ENCODE results near the gene RPL36.

The RPL36 gene

DNA sequence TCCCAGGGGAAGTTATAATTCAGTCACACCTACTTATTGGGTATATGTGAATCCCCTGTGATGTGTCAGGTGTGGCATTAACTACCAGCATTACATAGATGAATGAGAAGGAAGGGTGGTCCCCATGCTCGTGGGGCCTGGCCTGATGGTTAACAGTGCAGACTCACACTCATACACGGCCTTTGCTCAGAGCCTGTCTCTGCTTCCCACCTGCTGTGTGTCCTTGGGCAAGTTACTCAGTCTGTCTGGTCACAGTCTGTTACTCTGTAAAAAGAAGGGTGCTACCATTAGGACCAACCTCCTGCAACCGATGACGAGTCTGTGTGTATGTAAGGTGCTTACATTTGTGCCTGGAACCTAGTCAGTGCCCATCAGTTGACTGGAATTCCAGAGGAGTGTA is 43.4 kb upstream of the RPL36 start:
- TF ChIP-seq TOX (CRISPR knock-in tag; IDR thresholded peaks at IDR 0.05; ENCODE audit: borderline replicate concordance) (no peak), ISL1 (CRISPR knock-in tag; IDR thresholded peaks at IDR 0.05) (no peak), SNAI2 (CRISPR knock-in tag; IDR thresholded peaks at IDR 0.05) (no peak), ZC3H10 (CRISPR knock-in tag; IDR thresholded peaks at IDR 0.05) (no peak), ZFP3 (CRISPR knock-in tag; IDR thresholded peaks at IDR 0.05) (no peak), CSDC2 (CRISPR knock-in tag; IDR thresholded peaks at IDR 0.05) (no peak), PPARA (CRISPR knock-in tag; IDR thresholded peaks at IDR 0.05; ENCODE audit: borderline replicate concordance) (no peak), TCF4 (CRISPR knock-in tag; IDR thresholded peaks at IDR 0.05; ENCODE audit: borderline replicate concordance) (no peak)
- TF ChIP-seq, protein P1, sequence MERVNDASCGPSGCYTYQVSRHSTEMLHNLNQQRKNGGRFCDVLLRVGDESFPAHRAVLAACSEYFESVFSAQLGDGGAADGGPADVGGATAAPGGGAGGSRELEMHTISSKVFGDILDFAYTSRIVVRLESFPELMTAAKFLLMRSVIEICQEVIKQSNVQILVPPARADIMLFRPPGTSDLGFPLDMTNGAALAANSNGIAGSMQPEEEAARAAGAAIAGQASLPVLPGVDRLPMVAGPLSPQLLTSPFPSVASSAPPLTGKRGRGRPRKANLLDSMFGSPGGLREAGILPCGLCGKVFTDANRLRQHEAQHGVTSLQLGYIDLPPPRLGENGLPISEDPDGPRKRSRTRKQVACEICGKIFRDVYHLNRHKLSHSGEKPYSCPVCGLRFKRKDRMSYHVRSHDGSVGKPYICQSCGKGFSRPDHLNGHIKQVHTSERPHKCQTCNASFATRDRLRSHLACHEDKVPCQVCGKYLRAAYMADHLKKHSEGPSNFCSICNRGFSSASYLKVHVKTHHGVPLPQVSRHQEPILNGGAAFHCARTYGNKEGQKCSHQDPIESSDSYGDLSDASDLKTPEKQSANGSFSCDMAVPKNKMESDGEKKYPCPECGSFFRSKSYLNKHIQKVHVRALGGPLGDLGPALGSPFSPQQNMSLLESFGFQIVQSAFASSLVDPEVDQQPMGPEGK (CRISPR knock-in tag; IDR thresholded peaks at IDR 0.05; ENCODE audit: borderline replicate concordance) = no peak
- TF ChIP-seq, protein P2, sequence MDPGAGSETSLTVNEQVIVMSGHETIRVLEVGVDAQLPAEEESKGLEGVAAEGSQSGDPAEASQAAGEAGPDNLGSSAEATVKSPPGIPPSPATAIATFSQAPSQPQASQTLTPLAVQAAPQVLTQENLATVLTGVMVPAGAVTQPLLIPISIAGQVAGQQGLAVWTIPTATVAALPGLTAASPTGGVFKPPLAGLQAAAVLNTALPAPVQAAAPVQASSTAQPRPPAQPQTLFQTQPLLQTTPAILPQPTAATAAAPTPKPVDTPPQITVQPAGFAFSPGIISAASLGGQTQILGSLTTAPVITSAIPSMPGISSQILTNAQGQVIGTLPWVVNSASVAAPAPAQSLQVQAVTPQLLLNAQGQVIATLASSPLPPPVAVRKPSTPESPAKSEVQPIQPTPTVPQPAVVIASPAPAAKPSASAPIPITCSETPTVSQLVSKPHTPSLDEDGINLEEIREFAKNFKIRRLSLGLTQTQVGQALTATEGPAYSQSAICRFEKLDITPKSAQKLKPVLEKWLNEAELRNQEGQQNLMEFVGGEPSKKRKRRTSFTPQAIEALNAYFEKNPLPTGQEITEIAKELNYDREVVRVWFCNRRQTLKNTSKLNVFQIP (CRISPR knock-in tag; IDR thresholded peaks at IDR 0.05; ENCODE audit: borderline replicate concordance, low read depth) = no peak
- no peak for ATAC-seq

DNA sequence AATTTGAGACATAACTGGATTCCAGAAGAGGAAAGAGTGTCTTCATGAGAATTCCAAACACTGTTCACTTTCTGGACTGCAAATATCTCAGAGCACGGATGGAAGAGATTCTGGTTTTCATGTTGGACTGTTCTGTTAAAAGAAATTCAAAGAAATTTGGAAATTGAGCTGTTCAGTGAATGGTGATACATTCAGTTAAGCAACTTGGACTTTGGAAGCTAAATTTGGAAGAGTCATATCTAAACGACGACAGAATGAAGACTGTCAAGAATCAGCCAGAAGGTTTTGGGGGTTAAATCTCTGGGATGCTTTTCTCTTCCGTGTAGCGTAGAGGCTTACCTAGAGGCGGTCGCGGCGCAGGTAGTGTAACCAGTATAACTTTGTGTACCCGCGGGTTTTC is 41.6 kb upstream of the RPL36 start:
- no peak for TF ChIP-seq GLIS3 (CRISPR knock-in tag; IDR thresholded peaks at IDR 0.05)
- no peak for TF ChIP-seq SNAI2 (CRISPR knock-in tag; IDR thresholded peaks at IDR 0.05)
- no peak for TF ChIP-seq TOX (CRISPR knock-in tag; IDR thresholded peaks at IDR 0.05; ENCODE audit: borderline replicate concordance)
- TF ChIP-seq ZNF70 (CRISPR knock-in tag; IDR thresholded peaks at IDR 0.05) = no peak
- TF ChIP-seq CSRNP3 (CRISPR knock-in tag; IDR thresholded peaks at IDR 0.05) = no peak
- no peak for TF ChIP-seq ESRRG (CRISPR knock-in tag; IDR thresholded peaks at IDR 0.05)
- no peak for TF ChIP-seq ZNF8 (CRISPR knock-in tag; IDR thresholded peaks at IDR 0.05)

DNA sequence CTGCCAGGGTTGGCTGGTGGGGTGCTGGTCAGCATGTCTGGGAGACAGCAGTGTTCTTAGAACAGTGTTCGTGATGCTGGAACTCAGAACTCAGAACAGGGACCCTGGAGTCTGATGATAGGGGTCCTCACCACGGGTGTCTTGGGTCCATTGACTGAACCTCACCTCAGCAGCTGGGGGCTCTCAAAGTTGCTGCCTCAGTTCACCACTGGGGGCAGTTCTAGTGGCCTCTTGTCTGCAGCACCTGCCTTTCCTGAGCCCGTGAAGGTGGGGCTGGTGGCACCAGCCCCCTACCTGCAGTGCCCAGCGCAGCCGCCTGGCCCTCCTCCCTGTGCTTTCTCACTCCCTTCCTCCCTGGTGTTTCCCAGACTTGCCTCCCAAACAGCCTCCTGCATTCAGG is 38.7 kb upstream of the RPL36 start:
- TF ChIP-seq OSR1 (CRISPR knock-in tag; IDR thresholded peaks at IDR 0.05) (no peak), TCF4 (CRISPR knock-in tag; IDR thresholded peaks at IDR 0.05; ENCODE audit: borderline replicate concordance) (no peak), CSDC2 (CRISPR knock-in tag; IDR thresholded peaks at IDR 0.05) (no peak), RARB (CRISPR knock-in tag; IDR thresholded peaks at IDR 0.05) (no peak), ZNF8 (CRISPR knock-in tag; IDR thresholded peaks at IDR 0.05) (no peak), ISL1 (CRISPR knock-in tag; IDR thresholded peaks at IDR 0.05) (no peak), CSRNP3 (CRISPR knock-in tag; IDR thresholded peaks at IDR 0.05) (no peak), SNAI2 (CRISPR knock-in tag; IDR thresholded peaks at IDR 0.05) (no peak), ZNF565 (CRISPR knock-in tag; conservative IDR thresholded peaks at IDR 0.05; ENCODE audit: low read depth) (no peak), PPARA (CRISPR knock-in tag; IDR thresholded peaks at IDR 0.05; ENCODE audit: borderline replicate concordance) (no peak)
- TF ChIP-seq, protein P3, sequence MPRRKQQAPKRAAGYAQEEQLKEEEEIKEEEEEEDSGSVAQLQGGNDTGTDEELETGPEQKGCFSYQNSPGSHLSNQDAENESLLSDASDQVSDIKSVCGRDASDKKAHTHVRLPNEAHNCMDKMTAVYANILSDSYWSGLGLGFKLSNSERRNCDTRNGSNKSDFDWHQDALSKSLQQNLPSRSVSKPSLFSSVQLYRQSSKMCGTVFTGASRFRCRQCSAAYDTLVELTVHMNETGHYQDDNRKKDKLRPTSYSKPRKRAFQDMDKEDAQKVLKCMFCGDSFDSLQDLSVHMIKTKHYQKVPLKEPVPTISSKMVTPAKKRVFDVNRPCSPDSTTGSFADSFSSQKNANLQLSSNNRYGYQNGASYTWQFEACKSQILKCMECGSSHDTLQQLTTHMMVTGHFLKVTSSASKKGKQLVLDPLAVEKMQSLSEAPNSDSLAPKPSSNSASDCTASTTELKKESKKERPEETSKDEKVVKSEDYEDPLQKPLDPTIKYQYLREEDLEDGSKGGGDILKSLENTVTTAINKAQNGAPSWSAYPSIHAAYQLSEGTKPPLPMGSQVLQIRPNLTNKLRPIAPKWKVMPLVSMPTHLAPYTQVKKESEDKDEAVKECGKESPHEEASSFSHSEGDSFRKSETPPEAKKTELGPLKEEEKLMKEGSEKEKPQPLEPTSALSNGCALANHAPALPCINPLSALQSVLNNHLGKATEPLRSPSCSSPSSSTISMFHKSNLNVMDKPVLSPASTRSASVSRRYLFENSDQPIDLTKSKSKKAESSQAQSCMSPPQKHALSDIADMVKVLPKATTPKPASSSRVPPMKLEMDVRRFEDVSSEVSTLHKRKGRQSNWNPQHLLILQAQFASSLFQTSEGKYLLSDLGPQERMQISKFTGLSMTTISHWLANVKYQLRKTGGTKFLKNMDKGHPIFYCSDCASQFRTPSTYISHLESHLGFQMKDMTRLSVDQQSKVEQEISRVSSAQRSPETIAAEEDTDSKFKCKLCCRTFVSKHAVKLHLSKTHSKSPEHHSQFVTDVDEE (CRISPR knock-in tag; IDR thresholded peaks at IDR 0.05) = no peak
- TF ChIP-seq, protein P4, sequence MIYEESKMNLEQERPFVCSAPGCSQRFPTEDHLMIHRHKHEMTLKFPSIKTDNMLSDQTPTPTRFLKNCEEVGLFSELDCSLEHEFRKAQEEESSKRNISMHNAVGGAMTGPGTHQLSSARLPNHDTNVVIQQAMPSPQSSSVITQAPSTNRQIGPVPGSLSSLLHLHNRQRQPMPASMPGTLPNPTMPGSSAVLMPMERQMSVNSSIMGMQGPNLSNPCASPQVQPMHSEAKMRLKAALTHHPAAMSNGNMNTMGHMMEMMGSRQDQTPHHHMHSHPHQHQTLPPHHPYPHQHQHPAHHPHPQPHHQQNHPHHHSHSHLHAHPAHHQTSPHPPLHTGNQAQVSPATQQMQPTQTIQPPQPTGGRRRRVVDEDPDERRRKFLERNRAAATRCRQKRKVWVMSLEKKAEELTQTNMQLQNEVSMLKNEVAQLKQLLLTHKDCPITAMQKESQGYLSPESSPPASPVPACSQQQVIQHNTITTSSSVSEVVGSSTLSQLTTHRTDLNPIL (CRISPR knock-in tag; IDR thresholded peaks at IDR 0.05; ENCODE audit: low read depth) = no peak
- ATAC-seq = no peak

More for the DNA sequence above, 41.6 kb upstream of the RPL36 start:
- no peak for ATAC-seq

Measured in SK-N-SH treated with all-trans-retinoic acid at 6 μM for 48 hours (cell line).